ENCODE data around the gene RGMA. TPM values are rescaled to one million over a fixed set of nuclear protein-coding genes. Genes with fewer than 3 reads are reported as not detected.

RGMA gene
- total and polyA plus RNA-seq, 2 donors (not counting 1 experiment from before 2014, with no cell fraction given): not detected

DNA sequence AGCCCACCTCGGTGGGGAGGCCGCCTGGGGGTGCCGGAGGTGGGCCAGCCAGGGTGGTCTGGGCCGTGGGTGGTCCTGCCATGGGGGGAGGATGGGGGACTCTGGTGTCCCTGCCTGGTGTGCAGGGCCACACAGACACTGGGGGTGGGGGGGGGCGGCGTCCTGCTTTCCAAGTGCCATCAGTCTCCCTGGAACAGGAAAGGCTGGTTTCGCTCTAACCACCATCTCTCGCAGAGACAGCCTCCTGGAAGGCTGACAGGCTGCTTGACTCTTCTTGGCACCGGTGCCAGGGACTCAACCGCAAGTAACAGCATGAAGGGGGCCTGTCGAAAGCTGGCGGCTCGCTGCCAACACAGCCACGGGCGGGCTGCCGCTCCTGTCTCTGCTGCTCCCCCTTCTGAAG is 40.3 kb downstream of the RGMA start:
- ChIA-PET CTCF (no interaction called here), POLR2A (no interaction called here)
- no peaks in the 10 kb centered on the region for H3K79me2 ChIP-seq (ENCODE audit: control insufficient read depth, insufficient read depth, low read length)
- Mint-ChIP-seq H3K9me3 (ENCODE audit: insufficient read depth) (peaks cover 2% of the 10 kb centered on the region), H3K27me3 (peaks cover 24% of the 10 kb centered on the region), H3K4me1 (peaks cover 7% of the 10 kb centered on the region), H3K4me3 (no peak overlapping the region), H3K27ac (no peak overlapping the region)
- DNase-seq: no peak
- no peak overlapping the region for H3K27ac ChIP-seq (ENCODE audit: low read length in 2 of 2)
- peaks cover 0 to 14% (median 0%) of the 10 kb centered on the region in 4 experiments for H3K27me3 ChIP-seq (replicated peaks in 1 of 4; ENCODE audit: control extremely low read depth in 1 of 4, control insufficient read depth in 3 of 4, insufficient read depth in 4 of 4, low read length in 3 of 4)
- no peak overlapping the region for H2AFZ ChIP-seq (ENCODE audit: insufficient read depth, low read depth, low read length, poor library complexity, severe bottlenecking)
- WGBS (ENCODE audit: insufficient coverage): 8% methylated on average over 12 of the region's 16 CpGs
- no peaks in the 10 kb centered on the region for H4K20me1 ChIP-seq (ENCODE audit: control insufficient read depth, insufficient read depth, low read length, poor library complexity, severe bottlenecking)
- peaks cover 0 to 15% (median 4%) of the 10 kb centered on the region in 3 donors for H3K9me3 ChIP-seq (ENCODE audit: control extremely low read depth in 1 of 3, control insufficient read depth in 2 of 3, insufficient read depth in 1 of 3, low read length in 2 of 3)
- no peaks in the 10 kb centered on the region for H3K36me3 ChIP-seq (replicated peaks in 1 of 2; ENCODE audit: control extremely low read depth in 1 of 2, control insufficient read depth in 1 of 2, extremely low read depth in 1 of 2, insufficient read depth in 2 of 2, low read length in 1 of 2)
- H3K4me3 ChIP-seq (ENCODE audit: control extremely low read depth in 1 of 5, extremely low read depth in 1 of 5, insufficient read depth in 1 of 5, low read depth in 2 of 5, low read length in 4 of 5): no peak overlapping the region
- ATAC-seq (ENCODE audit: low read depth): no peak
- H3K4me2 ChIP-seq (replicated peaks; ENCODE audit: low read depth, low read length, poor library complexity, severe bottlenecking): no peak overlapping the region
- H3K9ac ChIP-seq (ENCODE audit: low read length): no peak overlapping the region
- intact Hi-C loops (cut with micrococcal nuclease): no loop called here
- H3K4me1 ChIP-seq (ENCODE audit: control insufficient read depth in 2 of 2, insufficient read depth in 2 of 2, low read length in 2 of 2): peaks cover 6 to 8% of the 10 kb centered on the region in 2 donors
- TF ChIP-seq, protein P1, sequence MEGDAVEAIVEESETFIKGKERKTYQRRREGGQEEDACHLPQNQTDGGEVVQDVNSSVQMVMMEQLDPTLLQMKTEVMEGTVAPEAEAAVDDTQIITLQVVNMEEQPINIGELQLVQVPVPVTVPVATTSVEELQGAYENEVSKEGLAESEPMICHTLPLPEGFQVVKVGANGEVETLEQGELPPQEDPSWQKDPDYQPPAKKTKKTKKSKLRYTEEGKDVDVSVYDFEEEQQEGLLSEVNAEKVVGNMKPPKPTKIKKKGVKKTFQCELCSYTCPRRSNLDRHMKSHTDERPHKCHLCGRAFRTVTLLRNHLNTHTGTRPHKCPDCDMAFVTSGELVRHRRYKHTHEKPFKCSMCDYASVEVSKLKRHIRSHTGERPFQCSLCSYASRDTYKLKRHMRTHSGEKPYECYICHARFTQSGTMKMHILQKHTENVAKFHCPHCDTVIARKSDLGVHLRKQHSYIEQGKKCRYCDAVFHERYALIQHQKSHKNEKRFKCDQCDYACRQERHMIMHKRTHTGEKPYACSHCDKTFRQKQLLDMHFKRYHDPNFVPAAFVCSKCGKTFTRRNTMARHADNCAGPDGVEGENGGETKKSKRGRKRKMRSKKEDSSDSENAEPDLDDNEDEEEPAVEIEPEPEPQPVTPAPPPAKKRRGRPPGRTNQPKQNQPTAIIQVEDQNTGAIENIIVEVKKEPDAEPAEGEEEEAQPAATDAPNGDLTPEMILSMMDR (IDR thresholded peaks at IDR 0.05): no peak
- no peak for TF ChIP-seq EZH2 (IDR thresholded peaks at IDR 0.05; ENCODE audit: borderline replicate concordance, insufficient read depth, low read depth, low read length, poor library complexity, severe bottlenecking)

DNA sequence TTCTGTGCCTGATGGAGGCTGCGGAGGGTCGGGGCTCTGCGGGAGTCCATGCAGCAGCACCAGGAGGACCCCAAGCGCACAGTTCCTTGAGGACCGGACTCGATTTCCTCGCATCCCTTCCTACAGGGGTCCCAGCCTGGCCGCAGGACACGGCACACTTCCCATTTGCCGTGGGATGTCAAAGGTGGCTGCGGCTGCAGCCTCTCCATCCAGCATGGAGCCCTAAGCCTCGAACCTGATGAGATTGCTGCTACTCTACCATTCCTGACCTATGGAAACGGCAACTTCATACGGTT is 40.6 kb downstream of the RGMA start:
- POLR2A ChIA-PET: no interaction called here
- DNase-seq (no peak), ATAC-seq (ENCODE audit: low read depth) (no peak)
- no peak overlapping the region for H3K4me2 ChIP-seq (replicated peaks; ENCODE audit: low read depth, low read length, poor library complexity, severe bottlenecking)
- H2AFZ ChIP-seq (ENCODE audit: insufficient read depth, low read depth, low read length, poor library complexity, severe bottlenecking): no peak overlapping the region
- H3K4me1 Mint-ChIP-seq: peaks cover 7% of the 10 kb centered on the region
- 77% methylated on average over 14 of the region's 14 CpGs for WGBS (ENCODE audit: insufficient coverage)
- peaks cover 6 to 8% of the 10 kb centered on the region in 2 donors for H3K4me1 ChIP-seq (ENCODE audit: control insufficient read depth in 2 of 2, insufficient read depth in 2 of 2, low read length in 2 of 2)
- H3K27ac ChIP-seq (ENCODE audit: low read length in 2 of 2): no peak overlapping the region
- no peaks in the 10 kb centered on the region for H4K20me1 ChIP-seq (ENCODE audit: control insufficient read depth, insufficient read depth, low read length, poor library complexity, severe bottlenecking)
- peaks cover 0 to 15% (median 4%) of the 10 kb centered on the region in 3 donors for H3K9me3 ChIP-seq (ENCODE audit: control extremely low read depth in 1 of 3, control insufficient read depth in 2 of 3, insufficient read depth in 1 of 3, low read length in 2 of 3)
- no peak for TF ChIP-seq EZH2 (IDR thresholded peaks at IDR 0.05; ENCODE audit: borderline replicate concordance, insufficient read depth, low read depth, low read length, poor library complexity, severe bottlenecking)
- TF ChIP-seq, protein P1 (IDR thresholded peaks at IDR 0.05): no peak
- CTCF ChIA-PET: no interaction called here
- no peak overlapping the region for H3K4me3 Mint-ChIP-seq
- H3K79me2 ChIP-seq (ENCODE audit: control insufficient read depth, insufficient read depth, low read length): no peaks in the 10 kb centered on the region
- H3K27ac Mint-ChIP-seq: no peak overlapping the region
- no peak overlapping the region for H3K9ac ChIP-seq (ENCODE audit: low read length)
- H3K4me3 ChIP-seq (ENCODE audit: control extremely low read depth in 1 of 5, extremely low read depth in 1 of 5, insufficient read depth in 1 of 5, low read depth in 2 of 5, low read length in 4 of 5): no peak overlapping the region
- peaks cover 0 to 14% (median 0%) of the 10 kb centered on the region in 4 experiments for H3K27me3 ChIP-seq (replicated peaks in 1 of 4; ENCODE audit: control extremely low read depth in 1 of 4, control insufficient read depth in 3 of 4, insufficient read depth in 4 of 4, low read length in 3 of 4)
- intact Hi-C loops (cut with micrococcal nuclease): no loop called here
- peaks cover 2% of the 10 kb centered on the region for H3K9me3 Mint-ChIP-seq (ENCODE audit: insufficient read depth)
- peaks cover 24% of the 10 kb centered on the region for H3K27me3 Mint-ChIP-seq
- H3K36me3 ChIP-seq (replicated peaks in 1 of 2; ENCODE audit: control extremely low read depth in 1 of 2, control insufficient read depth in 1 of 2, extremely low read depth in 1 of 2, insufficient read depth in 2 of 2, low read length in 1 of 2): no peaks in the 10 kb centered on the region
